EH (cell line): ENCODE measurements around the gene MITF.

Experiments
- DNase-seq: peaks from one replicate; pipeline ENCODE4 v3.0.0-alpha.2; 2015; ENCODE audit warnings: low read depth

The MITF gene, protein sequence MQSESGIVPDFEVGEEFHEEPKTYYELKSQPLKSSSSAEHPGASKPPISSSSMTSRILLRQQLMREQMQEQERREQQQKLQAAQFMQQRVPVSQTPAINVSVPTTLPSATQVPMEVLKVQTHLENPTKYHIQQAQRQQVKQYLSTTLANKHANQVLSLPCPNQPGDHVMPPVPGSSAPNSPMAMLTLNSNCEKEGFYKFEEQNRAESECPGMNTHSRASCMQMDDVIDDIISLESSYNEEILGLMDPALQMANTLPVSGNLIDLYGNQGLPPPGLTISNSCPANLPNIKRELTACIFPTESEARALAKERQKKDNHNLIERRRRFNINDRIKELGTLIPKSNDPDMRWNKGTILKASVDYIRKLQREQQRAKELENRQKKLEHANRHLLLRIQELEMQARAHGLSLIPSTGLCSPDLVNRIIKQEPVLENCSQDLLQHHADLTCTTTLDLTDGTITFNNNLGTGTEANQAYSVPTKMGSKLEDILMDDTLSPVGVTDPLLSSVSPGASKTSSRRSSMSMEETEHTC

DNA sequence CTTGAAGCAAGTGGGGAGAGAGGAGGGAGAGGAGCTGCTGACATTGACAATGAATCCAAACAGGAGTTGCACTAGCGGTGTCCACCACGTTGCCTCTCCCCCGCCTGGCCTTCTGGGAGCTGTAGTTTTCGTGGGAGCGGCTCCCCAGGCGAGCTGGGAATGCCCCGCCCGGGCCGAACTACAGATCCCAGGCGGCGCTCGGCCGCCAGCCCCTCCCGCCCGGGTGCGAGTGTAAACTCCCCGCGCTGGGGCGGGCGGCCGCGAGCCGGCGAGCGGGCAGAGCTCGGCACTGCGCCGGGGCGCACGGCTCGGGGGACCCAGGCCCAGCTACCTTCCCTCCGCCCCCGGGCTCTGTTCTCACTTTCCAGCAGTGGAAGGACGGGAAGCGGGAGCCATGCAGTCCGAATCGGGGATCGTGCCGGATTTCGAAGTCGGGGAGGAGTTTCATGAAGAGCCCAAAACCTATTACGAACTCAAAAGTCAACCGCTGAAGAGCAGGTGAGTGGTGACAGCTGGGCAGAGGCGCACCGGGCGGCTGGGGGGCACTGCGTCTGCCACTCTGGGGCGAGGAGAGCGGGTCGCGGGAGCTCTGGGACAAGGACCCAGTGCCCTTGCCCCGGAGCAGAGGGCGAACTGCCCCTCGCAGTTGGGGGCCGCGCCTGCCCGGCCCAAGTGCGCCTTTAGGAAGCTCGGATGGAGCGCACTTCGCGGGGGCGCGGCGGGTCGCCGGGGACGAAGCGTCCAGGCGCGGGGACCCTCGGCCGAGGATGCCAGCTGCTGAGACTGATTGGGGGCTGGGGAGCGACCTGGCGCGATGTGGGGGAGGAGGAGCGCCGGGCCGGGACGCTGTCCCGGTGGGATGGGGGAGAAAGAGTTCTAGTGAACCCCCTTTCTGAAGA, at the start of gene MITF:
TSS of gene MITF (plus strand) at position 261 of the 899 bp plus-strand sequence. CDS start at position 395, 134 bp downstream.
- peak; percentile 93 for DNase-seq

DNA sequence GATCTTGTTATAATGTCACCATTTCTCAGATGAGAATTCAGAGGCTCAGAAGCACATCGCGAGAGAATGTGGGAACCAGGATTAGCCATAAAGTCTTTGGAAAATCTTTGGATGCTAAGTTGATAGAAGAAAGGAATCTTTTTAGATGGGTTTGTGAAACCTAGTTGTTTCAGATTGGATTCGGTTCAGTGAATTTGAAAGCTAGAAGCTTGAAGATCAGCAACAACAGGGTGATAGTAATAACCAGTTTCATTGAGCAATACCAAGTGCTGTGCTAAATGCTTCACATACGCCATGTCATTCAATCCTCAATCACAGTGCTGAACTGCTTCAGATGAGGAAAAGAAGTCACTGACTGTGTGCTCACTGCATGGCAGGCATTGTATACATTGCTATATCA, 47.4 kb upstream of the MITF start:
- DNase-seq, result no peak

DNA sequence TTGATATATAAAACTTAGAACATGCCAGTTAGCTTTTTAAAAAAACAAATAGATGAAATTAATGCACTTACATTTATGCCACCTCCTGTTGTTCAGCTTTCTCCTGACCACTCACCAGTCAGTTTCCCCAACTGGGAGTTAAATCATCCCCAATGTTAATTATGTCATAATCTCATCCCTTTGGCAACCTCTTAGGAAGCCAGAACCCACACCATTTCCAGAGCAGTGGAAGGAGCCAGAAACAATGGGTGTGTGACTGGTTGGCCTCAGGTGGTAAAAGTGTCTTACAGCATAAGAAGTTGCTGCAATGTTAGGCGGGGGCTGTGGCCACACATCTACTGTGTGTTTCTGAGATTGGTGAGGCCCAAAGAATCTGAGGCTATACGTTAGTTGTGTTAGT, 46.5 kb upstream of the MITF start:
- DNase-seq, result no peak

DNA sequence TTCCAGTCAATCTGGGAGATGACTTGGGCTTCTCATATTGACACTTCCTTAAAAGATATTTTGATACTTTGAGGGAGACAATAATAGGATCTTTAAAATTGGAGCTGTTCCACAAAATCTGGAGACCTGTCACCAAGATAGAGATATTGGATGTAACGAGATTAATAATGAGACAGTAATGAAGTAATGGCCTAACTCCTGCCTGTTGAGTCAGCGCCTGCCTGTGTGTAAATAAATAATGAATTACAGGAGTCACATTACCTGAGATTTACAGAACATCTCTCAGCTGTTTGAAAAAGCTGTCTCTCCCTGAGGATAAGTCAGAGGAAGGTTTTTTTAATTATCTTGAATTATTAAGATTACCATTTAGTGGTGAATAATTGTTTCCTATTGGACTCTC, 43.8 kb upstream of the MITF start:
- DNase-seq, result no peak

DNA sequence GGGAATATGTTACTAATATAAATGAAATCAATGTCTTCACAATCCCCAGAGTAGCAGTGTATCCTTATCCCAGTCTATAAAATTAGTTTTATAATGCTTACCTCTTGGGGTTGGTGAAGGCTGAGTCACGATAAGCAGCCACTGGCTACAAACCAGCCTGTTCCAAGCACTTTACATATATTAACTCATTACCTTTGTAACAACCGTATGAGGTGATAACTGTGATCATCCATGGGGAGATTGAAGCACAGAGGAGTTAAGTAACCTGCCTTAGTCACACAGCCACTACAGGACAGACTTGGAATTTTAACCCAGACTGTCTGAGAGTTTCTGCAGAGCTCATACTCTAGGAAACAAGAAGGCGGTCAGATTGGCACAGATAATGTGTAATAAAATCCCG, 43.3 kb upstream of the MITF start:
- DNase-seq, result no peak

DNA sequence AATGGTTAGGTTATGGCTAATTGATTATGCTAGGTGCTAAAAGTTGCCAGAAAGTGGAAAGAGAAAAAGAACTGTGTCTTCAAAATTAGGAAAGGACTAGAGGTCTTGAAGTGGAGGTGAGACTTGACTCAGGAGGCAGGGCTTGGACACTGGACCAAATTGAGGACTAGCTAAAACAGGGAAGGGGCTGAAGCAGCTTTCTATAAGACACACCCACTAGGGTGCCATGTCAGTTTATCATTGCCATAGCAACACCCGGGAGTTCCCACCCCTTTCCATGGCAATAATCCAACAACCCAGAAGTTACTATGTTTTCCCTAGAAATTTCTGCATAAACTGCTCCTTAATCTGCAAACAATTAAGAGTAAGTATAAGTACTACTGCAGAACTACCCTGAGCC, 42.9 kb upstream of the MITF start:
- peak; percentile 17 for DNase-seq

DNA sequence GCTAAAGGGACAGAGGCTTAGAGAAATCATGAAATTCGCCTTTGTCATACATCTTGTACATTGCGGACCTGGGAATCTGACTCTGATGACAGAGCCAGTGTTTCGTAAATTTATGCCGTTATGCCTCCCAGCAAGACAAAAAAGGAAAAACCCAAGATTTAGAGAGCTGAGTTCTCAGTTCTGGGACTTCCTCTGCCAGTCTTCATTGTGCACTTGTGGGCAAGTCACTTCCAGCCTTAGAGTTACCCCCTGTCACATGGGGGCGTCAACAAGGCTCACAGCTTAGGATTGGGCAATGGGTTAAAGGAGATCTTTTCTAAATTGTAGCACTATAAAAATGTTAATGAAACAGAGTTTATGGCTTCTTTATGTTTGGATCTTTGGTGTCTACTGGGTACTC, 41.9 kb upstream of the MITF start:
- DNase-seq, result no peak

DNA sequence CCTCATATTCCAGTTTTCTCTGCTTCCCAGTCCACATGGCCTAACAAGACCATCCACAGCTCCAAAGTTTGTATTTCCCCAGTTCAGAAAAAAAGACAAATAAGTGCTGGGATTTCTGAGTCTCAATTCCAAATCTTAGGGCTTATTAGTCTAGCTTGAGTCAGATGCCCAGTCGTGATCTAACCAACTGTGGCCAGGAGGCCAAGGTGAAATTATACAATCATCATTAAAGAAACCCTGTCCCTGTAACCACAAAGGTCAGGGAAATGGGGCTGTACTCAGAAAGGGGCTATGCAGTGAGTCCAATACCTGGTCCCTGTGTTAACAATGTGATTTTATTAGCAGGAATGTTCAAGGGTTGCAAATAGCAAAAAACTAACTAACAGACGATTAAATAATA, 40.5 kb upstream of the MITF start:
- DNase-seq, result no peak

DNA sequence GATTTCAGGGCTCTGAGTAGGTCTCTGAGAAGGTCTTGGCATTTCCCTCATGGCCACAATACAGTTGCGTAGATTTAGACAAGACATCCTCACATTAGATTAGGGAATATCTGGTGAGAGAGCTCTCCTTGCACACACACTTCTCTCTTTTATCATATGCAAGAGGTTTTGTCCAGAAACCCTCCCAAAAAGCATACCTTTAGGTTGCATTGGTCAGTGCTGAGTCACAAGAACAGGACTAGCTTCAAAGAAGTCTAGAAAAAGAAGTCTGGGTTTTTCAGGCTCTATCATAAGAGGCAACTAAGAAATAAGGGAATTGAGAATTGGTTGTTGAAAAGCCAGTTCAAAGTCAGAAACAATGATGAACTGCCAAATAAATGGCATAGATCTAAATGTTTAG, 40.1 kb upstream of the MITF start:
- DNase-seq, result no peak

DNA sequence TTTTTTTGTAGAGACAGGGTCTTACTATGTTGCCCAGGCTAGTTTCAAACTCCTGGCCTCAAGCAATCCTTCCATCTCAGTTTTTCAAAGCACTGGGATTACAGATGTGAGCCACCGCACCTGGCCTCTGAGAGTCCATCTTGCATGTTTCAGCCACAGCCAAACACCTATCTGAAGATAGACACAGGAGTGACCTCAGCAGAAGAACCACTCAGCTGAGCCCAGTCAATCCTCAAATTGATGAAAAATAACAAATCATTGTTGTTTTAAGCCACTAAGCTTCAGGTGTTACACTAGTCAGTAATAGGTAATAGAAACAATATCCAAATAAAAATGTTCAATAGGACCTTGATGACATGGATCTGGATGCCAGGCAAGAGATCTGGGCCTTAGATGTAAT, 38.3 kb upstream of the MITF start:
- DNase-seq, result no peak

DNA sequence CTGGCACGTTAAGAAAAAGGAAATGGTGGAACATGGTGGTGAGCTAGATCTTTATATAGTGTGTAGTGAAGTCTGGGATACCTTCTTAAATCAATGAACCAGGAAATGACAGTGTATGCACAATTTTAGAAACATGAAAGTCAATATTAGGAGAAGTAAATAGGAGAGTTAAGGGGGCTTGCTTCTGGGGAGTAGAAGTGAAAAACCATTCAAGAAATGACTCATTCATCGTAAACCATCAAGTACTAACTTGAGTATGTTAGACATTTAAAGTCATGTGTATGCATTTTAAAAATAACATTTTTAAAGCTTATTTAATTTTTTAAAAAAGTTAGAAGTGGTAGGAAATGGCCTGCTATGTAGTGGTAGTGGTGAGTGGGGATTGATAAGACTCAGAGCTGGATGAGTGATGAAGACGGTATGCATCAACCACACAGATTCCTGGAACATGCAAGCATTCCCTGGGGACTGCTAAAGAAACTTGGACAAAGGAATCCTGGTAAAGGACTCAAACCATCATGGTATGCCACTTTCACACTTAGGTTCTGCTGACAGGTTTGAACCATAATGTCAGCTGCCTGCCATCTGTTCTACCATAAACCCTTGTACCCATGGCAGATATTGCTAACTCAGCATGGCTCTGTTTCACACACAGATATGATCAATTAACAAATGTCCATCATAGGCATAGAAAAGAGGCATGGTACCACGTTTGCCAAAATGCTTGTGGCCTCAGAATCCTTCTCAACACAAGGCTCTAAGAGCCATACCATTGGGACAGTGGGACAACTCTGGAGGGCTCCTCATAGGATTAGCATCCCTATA, 28.9 kb upstream of the MITF start:
- peak; percentile 71 for DNase-seq

DNA sequence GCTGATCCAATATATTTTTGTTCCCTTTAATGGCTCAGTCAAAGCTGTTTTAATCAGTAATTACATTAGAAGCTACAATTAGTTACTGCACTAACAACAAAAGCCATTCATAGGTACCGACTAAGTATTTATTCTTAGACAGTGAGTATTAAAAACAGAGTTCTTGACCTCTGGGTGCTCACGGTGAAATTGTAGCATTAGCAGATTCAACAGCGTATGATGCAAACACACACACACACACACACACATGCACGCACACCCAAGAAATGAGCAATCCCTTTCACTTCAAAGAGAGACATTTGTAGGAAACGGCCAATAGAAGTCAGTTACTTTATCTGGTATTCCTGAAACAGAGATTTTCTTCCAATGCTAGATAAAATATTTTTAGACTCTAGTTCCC, 27.0 kb upstream of the MITF start:
- no peak for DNase-seq

DNA sequence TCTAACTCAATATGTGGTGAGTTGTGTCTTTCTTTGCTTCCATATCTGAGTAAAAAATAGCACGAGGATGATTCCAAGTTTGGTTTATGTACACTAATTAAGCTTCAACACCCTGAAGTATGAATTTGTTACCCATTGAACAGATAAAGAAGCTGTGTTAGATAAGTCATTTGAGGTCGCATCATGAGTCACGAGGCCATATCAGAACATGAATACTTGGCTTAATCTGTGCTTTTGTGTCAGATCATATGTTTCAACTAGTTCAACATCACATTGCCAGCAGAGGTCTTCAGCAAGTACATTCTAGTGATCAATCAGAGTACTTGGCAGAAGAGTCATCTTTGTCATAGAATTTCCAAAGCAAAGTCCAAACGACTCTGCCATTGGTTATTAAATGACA, 26.3 kb upstream of the MITF start:
- DNase-seq, result no peak

DNA sequence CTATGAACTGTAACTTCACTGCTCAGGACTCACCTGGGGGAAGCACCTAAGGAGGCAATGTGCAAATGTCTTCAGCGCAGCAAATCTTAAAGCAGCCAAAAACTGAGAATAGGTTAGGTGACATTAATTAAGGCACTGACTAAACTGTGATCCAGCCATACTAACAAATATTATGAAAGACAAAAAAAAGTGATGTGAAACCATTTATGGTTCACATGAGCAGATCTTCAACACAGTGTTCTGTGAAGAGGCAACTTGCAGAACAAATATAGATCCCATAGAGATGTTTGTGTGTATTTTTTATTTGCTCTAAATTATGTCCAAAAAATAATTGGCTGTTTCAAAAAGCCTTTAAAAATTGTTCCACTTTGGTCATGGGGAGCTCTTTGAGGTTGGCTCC, 24.1 kb upstream of the MITF start:
- no peak for DNase-seq

DNA sequence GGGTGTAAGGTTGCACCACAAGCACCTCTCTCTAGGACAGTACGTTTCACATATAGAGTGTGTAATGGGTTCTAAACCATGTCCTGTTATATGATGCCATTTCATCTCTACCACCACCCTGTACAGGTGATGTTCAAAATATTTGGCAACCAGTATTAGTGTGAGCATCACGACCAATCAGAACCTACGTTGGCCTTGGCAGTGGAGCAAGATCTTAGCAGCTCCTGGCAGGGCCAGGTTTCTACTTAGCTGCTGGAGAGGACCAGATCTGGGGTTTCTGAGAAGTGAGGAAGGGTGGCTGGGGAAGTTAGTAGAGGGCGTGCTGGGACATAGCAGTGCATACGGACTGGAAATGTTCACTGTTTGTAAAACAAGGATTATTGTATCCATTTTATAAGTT, 23.1 kb upstream of the MITF start:
- no peak for DNase-seq

DNA sequence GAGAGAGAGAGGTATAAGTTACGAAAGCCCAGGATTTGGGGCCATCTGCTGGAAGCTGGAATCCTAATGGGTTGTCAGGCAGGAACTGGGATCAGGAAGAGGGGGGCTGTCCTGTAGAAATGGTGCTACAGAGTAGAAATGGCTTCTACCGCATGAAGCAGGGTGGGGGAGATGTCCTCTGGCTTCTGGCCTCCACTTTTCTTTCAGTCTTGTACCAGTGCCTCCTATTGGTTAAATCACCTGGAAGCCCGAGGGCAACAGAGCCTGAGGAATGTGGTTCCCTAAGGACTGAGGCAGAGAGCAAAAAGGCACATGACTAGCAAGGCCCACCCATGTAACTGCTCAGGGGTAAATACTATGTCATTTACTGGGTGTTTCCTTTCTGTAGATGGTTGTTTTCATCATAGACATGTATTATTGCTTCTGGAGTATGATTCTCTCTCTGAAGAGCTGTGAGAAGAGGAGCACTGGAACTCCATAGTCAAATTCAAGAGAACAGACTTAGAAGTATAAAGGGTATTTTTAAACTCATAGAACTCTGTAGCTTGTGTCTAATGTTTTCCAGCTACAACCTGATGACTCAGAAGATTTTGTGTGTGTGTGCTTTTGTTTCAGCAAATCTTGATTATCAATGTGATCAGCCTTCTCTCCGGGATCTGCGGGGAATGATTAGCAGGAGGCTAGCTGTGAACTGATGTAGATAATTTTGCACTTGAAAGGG, 20.2 kb upstream of the MITF start:
- DNase-seq, result no peak

DNA sequence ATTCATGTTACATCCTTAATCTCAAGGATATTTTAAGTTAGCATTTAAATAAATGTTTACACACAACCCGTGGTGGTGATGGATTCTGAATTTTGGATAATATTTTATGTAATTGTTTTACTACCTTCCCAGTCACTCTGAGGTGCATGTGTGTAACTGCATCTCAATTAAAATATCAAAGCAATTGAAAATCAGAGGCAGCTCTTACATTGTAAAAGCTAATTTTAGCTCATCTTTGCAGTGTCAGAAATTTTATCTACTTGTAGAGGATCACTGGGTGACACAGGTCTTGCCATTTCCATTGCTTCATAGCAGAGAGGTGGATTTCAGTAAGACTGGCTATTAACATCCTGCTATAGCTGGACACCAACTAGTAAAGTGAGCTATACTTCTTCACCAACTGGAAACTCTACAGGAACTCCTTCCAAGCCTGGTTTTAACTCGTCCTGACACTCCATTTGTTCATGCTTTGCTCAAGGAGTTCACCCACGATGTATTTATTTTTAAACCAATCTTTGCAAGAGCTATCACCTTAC, 19.6 kb upstream of the MITF start:
- DNase-seq, result no peak

DNA sequence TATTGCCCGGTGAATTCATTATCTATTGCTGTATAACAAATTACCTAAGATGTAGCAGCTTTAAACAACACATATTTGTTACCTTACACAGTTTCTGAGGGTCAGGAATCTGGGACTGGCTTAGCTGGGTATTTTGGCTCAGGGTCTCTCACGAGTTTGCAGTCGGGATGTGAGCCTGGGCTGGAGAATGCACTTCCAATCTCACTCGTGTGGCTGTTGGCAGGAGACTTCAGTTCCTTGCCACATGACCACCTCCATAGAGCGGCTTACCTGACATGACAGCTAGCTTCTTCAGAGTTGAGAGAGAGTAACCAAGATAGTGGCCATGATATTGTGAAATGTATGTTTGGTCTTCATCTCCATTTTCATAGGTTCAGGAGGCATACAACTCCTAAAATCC, 18.4 kb upstream of the MITF start:
- no peak for DNase-seq

DNA sequence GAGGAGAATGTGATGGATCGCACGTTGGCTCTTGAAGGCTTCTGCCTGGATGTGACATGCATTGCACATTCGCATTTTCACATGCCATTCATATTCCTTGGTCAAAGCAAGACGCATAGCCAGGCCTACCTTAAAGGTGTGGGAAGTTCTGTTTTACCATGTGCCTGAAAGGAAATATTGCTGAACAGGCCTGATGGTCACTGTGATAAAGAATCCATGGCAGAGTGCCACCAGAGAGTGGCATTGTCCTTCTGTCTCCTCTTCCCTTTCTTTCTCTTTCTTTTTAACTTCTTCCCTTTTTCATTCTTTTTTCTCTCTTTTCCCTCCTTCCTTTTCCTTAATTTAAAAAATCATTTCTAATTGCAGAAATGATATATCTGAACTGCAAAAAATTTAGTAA, 15.9 kb upstream of the MITF start:
- no peak for DNase-seq

DNA sequence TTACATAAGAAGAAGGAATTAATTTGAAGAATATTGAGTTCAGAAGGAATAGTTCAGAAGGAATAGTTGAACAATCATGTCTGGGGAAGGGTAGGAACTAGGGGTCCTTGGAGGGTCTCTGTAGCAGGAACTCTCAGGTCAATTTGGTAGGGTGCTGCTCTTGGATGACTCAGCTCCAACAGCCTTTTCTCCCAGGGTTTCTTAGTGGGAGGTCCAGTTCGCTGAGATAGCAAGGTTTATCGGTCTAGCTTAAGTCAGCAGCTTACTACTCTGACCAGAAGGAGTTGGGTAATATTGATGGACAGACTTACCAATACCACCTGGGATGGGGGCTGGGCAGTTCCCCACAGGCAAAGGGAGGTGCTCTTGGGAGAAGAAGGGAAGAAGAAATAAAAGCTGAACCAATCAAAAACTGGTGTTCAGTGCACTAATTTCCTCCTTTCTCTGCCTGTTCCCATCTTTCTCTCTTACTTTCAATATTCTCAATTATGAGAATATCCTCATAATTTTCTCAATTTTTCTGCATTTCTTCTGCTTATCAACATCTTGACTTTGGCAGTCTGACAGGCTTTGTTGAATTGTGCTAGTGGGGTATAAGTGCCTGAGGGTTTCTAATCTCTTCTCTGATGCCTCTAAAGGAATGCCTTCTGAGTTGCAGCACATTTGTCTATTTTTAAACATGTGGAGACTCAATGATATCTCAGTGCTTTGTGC, 14.4 kb upstream of the MITF start:
- peak; percentile 46 for DNase-seq
